NCI-H2196 (cell line): ENCODE measurements around the gene ERG.

Experiments used
- DNase-seq: peaks from one replicate; lab custom pipeline; 2025; ENCODE audit not compliant: unreplicated experiment; lab: John Stamatoyannopoulos, UW

ERG gene

GRCh38 chr21:38500073-38500472 lies 1.8 kb upstream of the ERG start:
- no peak for DNase-seq

- DNase-seq, result no peak
Measured at GRCh38 chr21:38499296-38499695, 1.0 kb upstream of the ERG start.

GRCh38 chr21:38496224-38496623 lies 2.1 kb downstream of the ERG start:
- no peak for DNase-seq

GRCh38 chr21:38495696-38496095 lies 2.6 kb downstream of the ERG start:
- no peak for DNase-seq

GRCh38 chr21:38495242-38495641 lies 3.0 kb downstream of the ERG start:
- DNase-seq, result no peak

- DNase-seq, result no peak
Measured at GRCh38 chr21:38494703-38495102, 3.6 kb downstream of the ERG start.

- no peak for DNase-seq
Measured at GRCh38 chr21:38494251-38494642, 4.0 kb downstream of the ERG start.

GRCh38 chr21:38493549-38494250 lies 4.6 kb downstream of the ERG start:
- DNase-seq, result no peak

GRCh38 chr21:38492007-38492406 lies 6.3 kb downstream of the ERG start:
- no peak for DNase-seq

- no peak for DNase-seq
Measured at GRCh38 chr21:38491536-38491935, 6.7 kb downstream of the ERG start.

GRCh38 chr21:38490411-38491020 lies 7.8 kb downstream of the ERG start:
- DNase-seq, result no peak

- DNase-seq, result no peak
Measured at GRCh38 chr21:38489729-38490128, 8.5 kb downstream of the ERG start.

GRCh38 chr21:38489271-38489652 lies 9.0 kb downstream of the ERG start:
- no peak for DNase-seq

GRCh38 chr21:38488640-38489270 lies 9.5 kb downstream of the ERG start:
- no peak for DNase-seq

GRCh38 chr21:38487901-38488639 lies 10.2 kb downstream of the ERG start:
- peak; percentile 68 for DNase-seq

GRCh38 chr21:38486706-38487105 lies 11.6 kb downstream of the ERG start:
- DNase-seq, result no peak

GRCh38 chr21:38486221-38486620 lies 12.1 kb downstream of the ERG start:
- no peak for DNase-seq

GRCh38 chr21:38479641-38480525 lies 18.4 kb downstream of the ERG start:
- DNase-seq, result no peak

GRCh38 chr21:38478782-38479181 lies 19.5 kb downstream of the ERG start:
- DNase-seq, result no peak

- DNase-seq, result no peak
Measured at GRCh38 chr21:38477226-38477625, 21.1 kb downstream of the ERG start.

GRCh38 chr21:38476385-38476784 lies 21.9 kb downstream of the ERG start:
- no peak for DNase-seq
